ENCODE results near the gene NR2F6.
"Not testable (repeated sequence)": the region's sequence is repeated elsewhere in the genome, so short reads cannot be mapped to it uniquely, and the experiment has no call there.

The NR2F6 gene

GRCh38 chr19:17194608-17195007, 51.1 kb downstream of the NR2F6 start:
- TF ChIP-seq CTCF (IDR thresholded peaks at IDR 0.05; ENCODE audit: low read depth, low read length), result no peak
- no peak overlapping the region for H3K4me3 ChIP-seq (ENCODE audit: low read depth, low read length)

DNA sequence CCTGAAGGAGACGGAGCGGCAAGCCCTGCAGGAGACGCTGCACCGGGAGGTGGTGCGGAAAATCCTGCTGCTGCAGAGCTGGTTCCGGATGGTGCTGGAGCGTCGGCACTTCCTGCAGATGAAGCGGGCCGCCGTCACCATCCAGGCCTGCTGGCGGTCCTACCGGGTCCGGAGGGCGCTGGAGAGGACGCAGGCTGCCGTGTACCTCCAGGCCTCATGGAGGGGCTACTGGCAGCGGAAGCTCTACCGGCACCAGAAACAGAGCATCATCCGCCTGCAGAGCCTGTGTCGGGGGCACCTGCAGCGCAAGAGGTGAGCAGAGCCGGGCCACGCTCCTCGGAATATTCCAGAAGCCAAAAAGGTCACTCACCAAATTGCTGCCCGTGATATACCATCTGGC, 53.0 kb downstream of the NR2F6 start:
- TF ChIP-seq CTCF (IDR thresholded peaks at IDR 0.05; ENCODE audit: low read depth, low read length), result no peak
- no peak for DNase-seq (ENCODE audit: low read depth, low spot score)
- H3K4me3 ChIP-seq (ENCODE audit: low read depth, low read length), result no peak overlapping the region
- in situ Hi-C loops (cut with HindIII; ENCODE audit: low sequenced_read_pairs), result no loop called here

More at GRCh38 chr19:17194608-17195007, 51.1 kb downstream of the NR2F6 start:
- in situ Hi-C loops (cut with HindIII; ENCODE audit: low sequenced_read_pairs), result no loop called here
- DNase-seq (ENCODE audit: low read depth, low spot score), result no peak

GRCh38 chr19:17191736-17192135, 54.0 kb downstream of the NR2F6 start:
- H3K4me3 ChIP-seq (ENCODE audit: low read depth, low read length); in situ Hi-C loops (cut with HindIII; ENCODE audit: low sequenced_read_pairs); DNase-seq (ENCODE audit: low read depth, low spot score): not testable (repeated sequence)

DNA sequence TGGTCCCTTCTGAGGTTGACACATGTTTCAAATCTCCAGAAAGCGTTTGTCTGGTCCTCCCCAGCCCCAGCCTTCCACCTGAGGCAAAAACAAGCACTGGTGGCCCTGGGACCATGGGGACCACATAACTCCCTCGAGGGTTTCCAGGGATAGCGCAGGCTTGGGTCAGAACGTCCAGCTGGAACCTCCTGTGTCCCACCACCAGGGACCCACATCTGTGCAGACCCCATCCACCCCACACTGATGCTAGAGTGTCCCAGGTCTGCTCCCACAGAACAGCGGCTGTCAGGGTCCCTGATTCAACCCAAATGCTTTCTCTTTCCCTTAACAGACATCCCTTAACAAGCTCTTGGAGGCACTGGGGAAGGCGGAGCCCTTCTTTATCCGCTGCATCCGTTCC, 60.1 kb downstream of the NR2F6 start:
- in situ Hi-C loops (cut with HindIII; ENCODE audit: low sequenced_read_pairs), result no loop called here
- no peak for TF ChIP-seq CTCF (IDR thresholded peaks at IDR 0.05; ENCODE audit: low read depth, low read length)
- no peak overlapping the region for H3K4me3 ChIP-seq (ENCODE audit: low read depth, low read length)
- no peak for DNase-seq (ENCODE audit: low read depth, low spot score)

DNA sequence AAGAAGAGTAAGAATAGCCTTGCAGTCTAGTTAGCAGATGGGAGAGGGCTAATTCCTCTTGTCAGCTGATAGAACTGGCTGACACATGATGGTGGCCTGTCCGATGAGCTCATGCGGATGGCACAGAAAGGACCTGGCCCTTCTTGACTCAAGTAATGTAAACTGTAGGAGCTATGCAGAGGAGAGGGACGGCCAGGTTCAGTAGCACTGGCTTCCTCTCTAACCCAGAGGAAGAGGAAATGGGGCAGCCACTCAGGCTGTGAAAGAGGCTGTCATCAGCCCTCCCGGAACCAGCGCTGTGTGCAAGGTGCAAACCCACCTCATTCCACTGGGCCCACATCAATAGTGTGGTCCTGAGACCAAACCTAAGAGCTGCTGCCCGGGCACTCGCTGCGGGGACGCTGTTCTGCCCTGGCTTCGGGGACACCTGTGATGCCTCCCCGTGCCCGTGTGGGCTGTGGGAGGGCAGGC, 61.3 kb downstream of the NR2F6 start:
- H3K4me3 ChIP-seq (ENCODE audit: low read depth, low read length), result no peak overlapping the region
- DNase-seq (ENCODE audit: low read depth, low spot score), result no peak
- in situ Hi-C loops (cut with HindIII; ENCODE audit: low sequenced_read_pairs), result no loop called here
- TF ChIP-seq CTCF (IDR thresholded peaks at IDR 0.05; ENCODE audit: low read depth, low read length), result no peak

DNA sequence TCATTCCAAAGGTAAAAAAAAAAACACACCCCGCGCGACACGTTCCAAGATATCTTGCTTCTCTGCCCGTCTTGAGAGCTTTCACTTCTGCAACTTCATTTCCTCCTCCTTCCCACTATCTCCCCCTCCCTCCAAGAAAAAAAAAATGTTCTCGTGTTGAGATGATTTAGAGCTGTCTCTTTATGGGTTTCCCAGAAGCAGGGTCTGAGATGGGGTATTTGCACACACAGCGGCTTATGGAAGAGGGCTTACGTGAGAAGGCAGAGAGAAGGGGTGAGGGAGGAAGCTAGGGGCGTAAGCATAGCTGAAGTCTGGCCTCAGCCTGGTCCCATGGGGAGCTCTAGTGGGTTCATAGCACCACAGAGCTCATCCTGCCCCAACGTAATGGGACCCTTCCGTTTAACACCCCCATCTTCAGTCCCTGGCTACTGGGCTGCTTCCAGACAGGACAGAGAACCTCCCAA, 61.8 kb downstream of the NR2F6 start:
- no peak for DNase-seq (ENCODE audit: low read depth, low spot score)
- no peak overlapping the region for H3K4me3 ChIP-seq (ENCODE audit: low read depth, low read length)

DNA sequence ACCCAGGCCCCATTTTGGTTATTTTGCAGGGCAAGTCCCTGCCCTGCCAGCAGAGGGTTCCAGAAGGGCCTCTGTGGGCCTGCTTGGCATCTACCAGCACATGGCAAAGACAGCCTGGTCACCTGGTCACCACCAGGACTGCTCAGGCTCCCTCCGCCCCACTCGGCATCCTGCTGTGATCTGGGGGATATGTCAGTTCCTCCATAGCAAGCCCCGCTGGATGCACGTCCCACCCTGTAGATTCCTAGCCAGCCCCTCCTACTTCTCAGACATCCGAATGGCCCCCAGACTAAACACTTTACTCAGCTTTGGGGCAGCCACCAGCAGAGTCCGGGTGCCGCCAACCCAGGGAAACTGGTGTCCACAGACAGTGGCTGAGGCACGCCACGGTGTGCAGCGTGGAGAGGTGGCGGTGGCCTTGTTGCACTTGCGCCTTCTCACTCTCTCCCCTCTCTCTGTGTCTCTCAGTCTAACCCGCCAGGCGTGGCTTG, 62.4 kb downstream of the NR2F6 start:
- TF ChIP-seq CTCF (IDR thresholded peaks at IDR 0.05; ENCODE audit: low read depth, low read length), result no peak
- H3K4me3 ChIP-seq (ENCODE audit: low read depth, low read length), result no peak overlapping the region
- in situ Hi-C loops (cut with HindIII; ENCODE audit: low sequenced_read_pairs), result no loop called here
- no peak for DNase-seq (ENCODE audit: low read depth, low spot score)

More for the DNA sequence above, 61.8 kb downstream of the NR2F6 start:
- in situ Hi-C loops (cut with HindIII; ENCODE audit: low sequenced_read_pairs), result no loop called here
- TF ChIP-seq CTCF (IDR thresholded peaks at IDR 0.05; ENCODE audit: low read depth, low read length), result no peak
